ENCODE data around the gene MSANTD1.

DNA sequence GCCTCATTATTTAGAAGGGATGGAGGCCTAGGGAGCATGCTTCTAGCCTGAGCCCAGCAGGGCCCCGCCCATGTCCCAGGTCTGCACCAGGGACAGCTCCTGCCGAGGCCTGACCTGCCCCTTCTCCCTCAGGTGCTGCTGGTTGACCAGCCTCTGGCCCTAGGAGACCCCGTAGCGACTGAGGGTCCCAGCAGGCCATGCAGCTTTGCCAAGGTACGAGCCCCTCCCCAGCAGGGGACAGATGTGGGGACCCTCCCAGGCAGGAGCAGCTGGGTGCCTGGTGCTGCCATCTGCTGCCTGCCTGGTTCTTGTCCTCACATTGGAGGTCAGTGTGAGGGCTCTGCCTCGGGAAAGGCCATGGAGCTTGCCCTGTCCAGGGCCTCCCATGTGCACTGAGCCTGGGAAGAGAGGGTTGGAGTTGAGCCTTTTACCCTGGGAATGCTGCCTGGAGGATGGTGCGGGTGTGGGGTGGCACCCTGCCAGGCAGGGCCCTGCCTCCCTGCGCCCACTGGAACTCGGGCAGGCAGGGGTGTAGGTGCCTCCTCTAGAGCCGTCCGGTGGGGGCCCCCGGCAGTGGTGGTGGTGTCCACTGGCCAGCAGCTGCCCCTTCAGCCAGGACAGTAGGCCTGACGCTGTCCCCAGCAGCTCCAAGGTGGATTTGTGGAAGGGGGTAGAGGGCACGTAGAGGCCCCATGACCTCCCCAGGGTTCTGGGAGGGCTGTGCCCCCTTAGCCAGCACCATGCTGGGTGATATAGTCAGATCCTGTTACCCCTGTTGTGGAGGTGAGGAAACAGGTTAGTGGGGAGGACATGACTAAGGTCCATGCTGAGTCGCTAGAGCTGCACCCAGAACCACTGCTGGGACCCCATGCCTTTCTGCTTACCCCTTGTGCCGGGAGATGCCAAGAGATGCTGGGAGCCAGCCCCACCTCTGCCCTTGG is 2.2 kb upstream of the MSANTD1 start:
- TF ChIP-seq POLR2A (IDR thresholded peaks at IDR 0.05), result no peak
- TF ChIP-seq, protein P1, sequence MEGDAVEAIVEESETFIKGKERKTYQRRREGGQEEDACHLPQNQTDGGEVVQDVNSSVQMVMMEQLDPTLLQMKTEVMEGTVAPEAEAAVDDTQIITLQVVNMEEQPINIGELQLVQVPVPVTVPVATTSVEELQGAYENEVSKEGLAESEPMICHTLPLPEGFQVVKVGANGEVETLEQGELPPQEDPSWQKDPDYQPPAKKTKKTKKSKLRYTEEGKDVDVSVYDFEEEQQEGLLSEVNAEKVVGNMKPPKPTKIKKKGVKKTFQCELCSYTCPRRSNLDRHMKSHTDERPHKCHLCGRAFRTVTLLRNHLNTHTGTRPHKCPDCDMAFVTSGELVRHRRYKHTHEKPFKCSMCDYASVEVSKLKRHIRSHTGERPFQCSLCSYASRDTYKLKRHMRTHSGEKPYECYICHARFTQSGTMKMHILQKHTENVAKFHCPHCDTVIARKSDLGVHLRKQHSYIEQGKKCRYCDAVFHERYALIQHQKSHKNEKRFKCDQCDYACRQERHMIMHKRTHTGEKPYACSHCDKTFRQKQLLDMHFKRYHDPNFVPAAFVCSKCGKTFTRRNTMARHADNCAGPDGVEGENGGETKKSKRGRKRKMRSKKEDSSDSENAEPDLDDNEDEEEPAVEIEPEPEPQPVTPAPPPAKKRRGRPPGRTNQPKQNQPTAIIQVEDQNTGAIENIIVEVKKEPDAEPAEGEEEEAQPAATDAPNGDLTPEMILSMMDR (IDR thresholded peaks at IDR 0.05), result no peak

Measured in thyroid gland (tissue), 4 donors.